Measurements from ENCODE around the gene LRSAM1.
A peak's percentile ranks its signal among the peaks of the same experiment; 100 is the strongest.

The LRSAM1 gene

GRCh38 chr9:127514468-127514867 lies 63.2 kb downstream of the LRSAM1 start:
- no peak for TF ChIP-seq CTCF (IDR thresholded peaks at IDR 0.05; ENCODE audit: insufficient read depth, low read depth, low read length, missing control alignments)
- DNase-seq (ENCODE audit: low read depth): no peak
- H3K4me3 ChIP-seq (ENCODE audit: low read depth, low read length): no peak overlapping the region

- no peak for TF ChIP-seq CTCF (IDR thresholded peaks at IDR 0.05; ENCODE audit: insufficient read depth, low read depth, low read length, missing control alignments)
- H3K4me3 ChIP-seq (ENCODE audit: low read depth, low read length): no peak overlapping the region
- no peak for DNase-seq (ENCODE audit: low read depth)
Observed at GRCh38 chr9:127516835-127517607, 65.7 kb downstream of the LRSAM1 start.

GRCh38 chr9:127517620-127518019 lies 66.3 kb downstream of the LRSAM1 start:
- no peak overlapping the region for H3K4me3 ChIP-seq (ENCODE audit: low read depth, low read length)
- DNase-seq (ENCODE audit: low read depth): no peak
- no peak for TF ChIP-seq CTCF (IDR thresholded peaks at IDR 0.05; ENCODE audit: insufficient read depth, low read depth, low read length, missing control alignments)

DNA sequence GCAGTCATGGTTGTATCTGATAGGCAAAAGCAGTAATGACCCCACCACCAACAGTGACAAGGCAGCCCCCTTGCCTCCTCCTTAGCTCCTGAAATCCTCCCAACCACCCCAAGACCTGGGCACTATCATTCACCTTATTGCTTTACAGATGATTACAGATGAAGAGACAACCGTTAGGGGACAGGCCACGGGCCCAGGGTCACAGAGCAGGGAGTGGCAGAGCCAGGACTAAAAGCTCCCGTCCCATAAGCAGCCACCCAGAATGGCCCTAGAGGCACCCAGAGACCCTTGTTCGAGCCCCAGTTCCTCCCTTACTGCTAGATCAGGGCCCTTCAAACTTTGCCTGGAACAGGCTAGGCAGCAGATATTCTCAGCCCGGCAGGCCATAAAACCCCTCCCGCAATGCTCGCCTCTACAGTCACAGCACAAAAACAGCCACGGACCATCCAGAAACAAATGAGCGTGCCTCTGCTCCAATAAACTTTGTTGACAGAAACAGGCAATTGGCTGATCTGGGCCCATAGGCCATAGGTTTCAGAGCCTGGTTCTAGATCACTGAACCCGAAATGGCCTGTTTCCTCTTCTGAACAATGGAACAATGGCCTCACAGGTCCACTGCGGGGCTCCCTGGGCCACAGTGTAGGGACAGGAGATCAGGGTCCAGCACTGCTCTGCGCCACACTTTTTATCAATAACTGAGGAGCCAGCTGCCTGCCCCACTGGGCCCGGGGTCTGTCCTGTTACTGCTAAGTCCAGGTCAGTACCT lies 67.0 kb downstream of the LRSAM1 start:
- peak; percentile 32 for DNase-seq (ENCODE audit: low read depth)
- no peak overlapping the region for H3K4me3 ChIP-seq (ENCODE audit: low read depth, low read length)
- TF ChIP-seq CTCF (IDR thresholded peaks at IDR 0.05; ENCODE audit: insufficient read depth, low read depth, low read length, missing control alignments): no peak

DNA sequence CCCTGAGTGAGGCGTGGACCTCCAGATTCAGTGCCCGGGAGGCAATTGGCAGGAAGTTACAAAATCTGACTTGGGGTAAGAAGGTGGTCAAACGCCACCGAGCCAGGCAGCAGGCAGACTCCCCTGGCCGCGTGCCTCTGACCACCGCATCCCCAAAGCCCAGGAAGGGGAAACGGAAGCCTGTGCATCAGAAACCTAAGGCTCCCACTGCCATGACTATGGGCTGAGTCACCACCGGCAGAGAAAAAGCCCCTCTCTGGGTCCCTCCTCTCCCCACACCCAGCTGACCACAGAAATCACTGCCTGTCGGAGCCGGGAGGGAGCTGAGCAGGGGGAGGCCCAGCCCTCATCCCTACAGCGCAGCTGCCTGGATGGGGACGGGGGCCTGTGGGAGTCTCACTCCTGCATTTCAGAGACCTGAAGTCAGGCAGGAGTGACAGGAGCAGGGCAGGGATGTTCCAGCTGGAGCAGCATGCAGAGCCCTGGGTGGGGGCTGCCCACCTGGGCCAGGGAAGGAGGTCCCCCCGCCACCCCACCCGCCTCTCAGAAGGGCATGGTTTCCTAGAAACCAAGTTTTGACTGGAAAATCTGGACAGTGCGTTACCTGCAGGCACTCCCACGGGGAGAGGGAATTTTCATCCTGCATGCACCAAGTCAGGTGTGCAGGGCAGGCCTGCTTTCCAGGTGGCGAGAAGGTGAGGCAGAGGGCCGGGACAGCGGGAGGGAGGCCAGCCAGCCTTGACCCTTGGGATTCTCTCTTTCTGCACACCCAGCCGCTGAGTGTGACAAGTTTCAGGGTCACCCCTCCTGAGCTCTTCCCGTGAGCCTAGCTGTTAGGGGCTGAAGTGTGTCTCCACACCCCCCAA lies 68.2 kb downstream of the LRSAM1 start:
- peak; percentile 58 for DNase-seq (ENCODE audit: low read depth)
- H3K4me3 ChIP-seq (ENCODE audit: low read depth, low read length): no peak overlapping the region
- TF ChIP-seq CTCF (IDR thresholded peaks at IDR 0.05; ENCODE audit: insufficient read depth, low read depth, low read length, missing control alignments): no peak

DNA sequence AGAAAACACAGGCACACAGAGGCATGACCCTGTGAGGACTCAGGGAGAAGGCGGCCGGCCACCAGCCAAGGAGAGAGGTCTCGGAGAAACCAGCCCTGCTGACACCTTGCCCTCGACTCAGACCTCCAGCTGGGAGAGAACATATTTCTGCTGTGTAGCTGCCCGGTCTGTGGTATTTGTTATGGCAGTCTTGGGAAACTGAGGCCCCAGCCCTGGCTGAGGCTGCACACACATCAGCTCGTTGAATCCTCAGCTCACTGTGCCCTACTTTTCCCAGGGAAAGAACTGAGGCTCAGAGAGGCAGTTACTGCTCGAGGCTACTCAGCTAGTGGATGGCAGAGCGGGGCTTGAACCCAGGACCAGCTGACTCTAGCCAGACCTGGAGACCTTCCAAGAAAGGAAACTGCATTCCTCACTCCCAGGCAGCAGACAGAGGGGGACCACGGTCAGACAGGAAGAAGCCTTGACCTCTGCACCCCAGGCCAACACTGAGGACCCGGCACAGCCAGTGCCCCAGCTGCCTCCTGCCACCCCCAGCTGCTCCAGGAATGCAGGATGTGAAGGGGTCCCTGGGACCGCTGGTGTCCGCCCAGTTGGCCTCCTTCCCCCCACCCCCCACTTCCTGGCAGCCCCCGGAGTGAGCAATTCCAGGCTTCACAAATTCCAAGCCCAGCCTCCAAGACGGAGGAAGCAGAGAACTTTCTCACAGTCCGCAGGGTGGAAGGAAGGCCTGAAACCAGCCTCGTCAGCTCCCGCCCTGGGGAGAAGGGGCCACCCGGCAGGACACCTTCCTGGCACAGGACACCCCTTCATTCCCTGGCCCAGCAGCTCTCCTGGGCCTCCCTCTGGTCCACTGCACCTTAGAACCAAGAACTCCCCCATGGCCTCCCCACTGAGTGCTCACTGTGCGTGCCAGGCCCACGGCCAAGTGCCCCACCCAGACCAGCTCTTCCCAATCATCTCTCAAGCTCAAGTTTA lies 69.9 kb downstream of the LRSAM1 start:
- no peak for TF ChIP-seq CTCF (IDR thresholded peaks at IDR 0.05; ENCODE audit: insufficient read depth, low read depth, low read length, missing control alignments)
- DNase-seq (ENCODE audit: low read depth): no peak
- H3K4me3 ChIP-seq (ENCODE audit: low read depth, low read length): no peak overlapping the region

Data from GM12865 (cell line).